HG03457 (cell line): Measurements from ENCODE around the gene FOXC1.

Experiments
- ATAC-seq: cut with Tn5 transposase; IDR thresholded peaks from one replicate; pipeline ENCODE4 v1.9.1; 2021; ENCODE audit warnings: moderate number of reproducible peaks; ENCODE audit not compliant: unreplicated experiment

Gene FOXC1

DNA sequence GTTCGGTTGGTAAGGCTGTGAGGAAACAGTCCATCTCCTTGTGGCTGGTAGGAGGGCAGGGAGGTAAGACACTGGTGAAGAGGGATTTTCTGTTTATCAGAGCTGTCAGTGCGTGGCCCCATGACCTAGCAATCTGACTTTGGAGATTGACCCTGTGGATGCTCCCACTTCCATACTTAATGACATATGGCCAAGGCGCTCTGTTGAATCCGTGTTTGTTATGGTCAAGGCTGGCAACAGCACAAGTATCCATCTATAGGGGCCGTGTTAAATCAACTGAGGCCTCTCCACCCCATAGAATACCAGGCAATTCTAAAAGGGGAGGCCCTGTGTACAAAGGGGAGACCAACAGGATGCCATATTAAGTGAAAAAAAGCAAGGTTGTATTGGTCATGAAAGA is 25.6 kb upstream of the FOXC1 start:
- no peak for ATAC-seq

GRCh38 chr6:1584996-1585668 is 24.6 kb upstream of the FOXC1 start:
- no peak for ATAC-seq

DNA sequence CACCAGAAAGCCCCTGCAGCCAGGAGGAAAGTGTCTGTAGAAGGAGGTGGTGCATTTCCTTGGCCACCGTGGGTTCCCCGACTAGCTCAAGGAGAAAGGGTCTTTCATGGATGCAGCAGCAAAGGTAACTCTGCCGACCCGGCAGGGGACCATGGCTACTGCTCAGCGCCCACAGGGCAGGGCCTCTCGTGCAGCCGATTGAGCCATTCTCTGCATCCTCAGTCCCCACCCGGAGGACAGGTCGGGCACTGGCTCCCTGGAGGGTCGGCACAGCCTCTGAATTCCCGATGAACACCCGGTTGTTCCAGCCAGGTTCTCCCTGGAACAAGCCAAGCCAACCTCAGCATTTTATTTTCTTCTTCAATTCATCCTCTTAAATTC is 24.1 kb upstream of the FOXC1 start:
- no peak for ATAC-seq

- ATAC-seq, result no peak
Measured at GRCh38 chr6:1586256-1586655, 23.5 kb upstream of the FOXC1 start.

DNA sequence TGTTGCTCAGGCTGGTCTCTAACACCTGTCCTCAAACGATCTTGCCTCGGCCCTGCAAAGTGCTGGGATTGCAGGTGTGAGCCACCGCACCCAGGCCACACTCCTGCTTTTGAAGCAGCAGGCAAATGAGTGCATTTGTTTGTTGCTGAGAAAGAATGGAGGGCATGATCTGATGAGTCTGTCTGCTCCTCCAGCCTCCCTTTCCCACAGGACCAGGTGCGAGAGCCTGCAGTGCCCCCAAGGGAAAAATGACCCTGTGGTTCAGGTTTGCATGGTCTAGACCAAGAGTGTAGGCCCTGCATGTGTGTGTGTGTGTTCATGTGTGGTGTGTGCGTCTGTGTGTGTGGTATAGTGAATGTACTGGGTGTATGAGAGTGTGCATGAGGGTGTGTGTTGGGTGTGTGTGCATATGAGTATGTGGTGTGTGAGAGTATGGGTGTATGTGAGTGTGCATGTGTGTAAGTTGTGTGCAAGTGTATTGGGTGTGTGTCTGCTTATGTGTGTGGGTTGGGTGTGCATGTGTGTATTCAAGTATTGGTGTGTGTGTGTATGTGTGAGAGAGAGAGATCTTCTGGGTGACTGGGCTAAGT is 22.8 kb upstream of the FOXC1 start:
- no peak for ATAC-seq

DNA sequence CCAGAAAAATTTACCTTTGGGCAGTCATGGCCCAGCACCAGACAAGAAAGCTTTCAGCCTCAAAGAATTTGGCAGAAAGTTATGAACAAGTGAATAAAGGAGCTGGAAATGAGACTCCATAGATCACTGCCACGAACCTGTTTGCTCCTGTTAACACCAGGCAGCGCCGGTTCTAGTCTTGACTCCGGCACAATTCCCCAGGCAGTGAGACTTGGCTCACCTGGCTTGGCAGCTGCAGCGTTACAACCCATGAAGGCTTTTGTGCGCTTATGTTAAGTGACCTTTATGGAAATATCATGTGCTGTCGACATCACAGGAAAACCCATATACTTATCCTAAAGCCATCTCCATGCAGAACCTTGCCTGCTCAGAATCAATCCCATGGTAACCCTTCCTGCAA is 22.2 kb upstream of the FOXC1 start:
- no peak for ATAC-seq

DNA sequence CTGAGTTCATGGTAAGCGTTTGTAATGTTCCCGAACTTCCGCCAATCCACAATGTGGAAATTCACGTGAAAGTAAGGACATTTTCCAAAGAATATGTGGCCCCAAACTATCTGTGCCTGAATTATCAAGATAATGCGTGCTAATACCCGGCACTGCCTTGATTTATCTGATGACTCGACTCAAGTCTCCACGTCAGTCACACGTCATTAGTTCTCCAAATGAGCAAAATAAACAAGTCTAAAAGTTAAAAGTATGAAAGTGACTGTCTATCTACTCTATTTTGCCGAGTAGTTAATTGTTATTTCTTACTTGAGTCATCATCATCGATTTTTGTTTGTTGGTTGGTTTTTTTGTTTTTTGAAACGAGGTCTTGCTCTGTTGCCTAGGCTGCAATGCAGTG is 21.7 kb upstream of the FOXC1 start:
- ATAC-seq, result no peak

GRCh38 chr6:1589208-1589607 is 20.5 kb upstream of the FOXC1 start:
- ATAC-seq, result no peak

- no peak for ATAC-seq
Measured at GRCh38 chr6:1590580-1590979, 19.1 kb upstream of the FOXC1 start.

DNA sequence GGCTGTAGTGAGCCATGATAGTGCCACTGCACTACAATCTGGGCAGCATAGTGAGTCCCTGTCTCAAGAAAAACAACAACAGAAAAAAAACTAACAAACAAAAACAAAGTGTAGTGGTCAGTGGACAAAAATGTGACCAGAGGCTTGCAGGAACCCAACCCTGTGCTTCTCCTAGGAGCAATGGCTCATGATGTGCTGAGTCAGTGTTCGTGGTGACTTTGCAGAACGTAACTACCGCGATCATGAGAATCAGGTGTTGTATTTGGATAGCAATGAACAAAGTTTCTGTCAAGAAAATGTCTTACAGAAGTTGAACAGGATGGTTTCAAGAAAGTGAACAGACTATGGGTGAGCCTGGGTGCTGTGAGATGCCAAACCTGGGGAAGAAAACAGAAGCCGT is 18.5 kb upstream of the FOXC1 start:
- ATAC-seq, result no peak

DNA sequence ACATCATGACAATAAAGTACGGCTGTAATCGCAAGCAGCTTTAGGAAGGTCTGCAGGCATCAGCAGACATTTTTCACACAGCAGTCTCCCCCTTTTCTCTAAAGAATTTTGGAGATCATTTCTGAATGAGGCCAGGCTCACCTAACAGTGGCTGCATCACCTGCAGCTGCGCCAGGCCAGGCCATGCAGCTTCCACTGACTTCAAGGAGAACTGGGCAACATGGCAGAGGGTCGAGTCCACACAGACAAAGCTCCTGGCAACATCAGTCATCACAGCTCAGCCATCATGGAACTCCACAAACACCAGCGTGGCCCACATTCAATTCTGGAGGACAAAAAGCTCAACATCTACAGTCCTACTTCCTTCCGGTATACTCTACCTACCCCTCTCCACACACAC is 17.8 kb upstream of the FOXC1 start:
- ATAC-seq, result no peak

DNA sequence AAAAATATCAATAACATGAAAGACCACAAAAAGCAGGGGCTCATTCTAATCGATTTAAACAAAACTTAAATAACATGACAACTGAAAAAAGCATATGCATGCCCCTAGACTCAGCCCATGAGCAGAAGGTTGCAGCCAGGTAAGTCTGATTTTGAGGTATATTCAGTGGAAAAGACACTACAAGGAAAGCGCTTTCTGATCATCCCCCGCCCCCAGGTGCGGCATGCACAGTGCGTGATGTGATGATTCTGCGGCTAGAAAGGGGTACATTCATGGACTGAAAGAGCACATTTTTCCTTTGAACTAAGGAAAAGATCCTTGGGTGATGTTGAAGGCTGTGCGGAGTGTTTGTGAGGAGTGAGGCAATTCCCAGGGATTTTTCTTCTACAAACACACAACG is 16.9 kb upstream of the FOXC1 start:
- no peak for ATAC-seq

GRCh38 chr6:1593286-1593957 is 16.3 kb upstream of the FOXC1 start:
- ATAC-seq, result no peak

DNA sequence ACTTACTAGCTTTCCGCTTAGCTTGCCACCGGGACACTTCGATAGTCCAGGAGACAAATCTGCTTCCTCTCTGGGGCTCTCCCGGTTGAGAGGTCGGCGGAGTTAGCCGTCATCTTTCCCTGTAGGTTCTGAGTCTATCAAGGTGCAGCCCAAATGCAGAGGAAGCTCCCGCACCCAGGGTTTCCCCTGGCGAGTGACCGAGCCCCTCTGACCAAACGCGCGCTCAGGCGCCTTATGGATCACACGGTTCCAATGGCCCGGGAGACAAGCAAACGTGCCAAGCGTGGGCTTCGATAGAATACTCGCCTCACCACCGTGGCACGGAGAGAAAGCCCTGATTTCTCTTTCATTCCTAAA is 15.8 kb upstream of the FOXC1 start:
- ATAC-seq, result no peak

DNA sequence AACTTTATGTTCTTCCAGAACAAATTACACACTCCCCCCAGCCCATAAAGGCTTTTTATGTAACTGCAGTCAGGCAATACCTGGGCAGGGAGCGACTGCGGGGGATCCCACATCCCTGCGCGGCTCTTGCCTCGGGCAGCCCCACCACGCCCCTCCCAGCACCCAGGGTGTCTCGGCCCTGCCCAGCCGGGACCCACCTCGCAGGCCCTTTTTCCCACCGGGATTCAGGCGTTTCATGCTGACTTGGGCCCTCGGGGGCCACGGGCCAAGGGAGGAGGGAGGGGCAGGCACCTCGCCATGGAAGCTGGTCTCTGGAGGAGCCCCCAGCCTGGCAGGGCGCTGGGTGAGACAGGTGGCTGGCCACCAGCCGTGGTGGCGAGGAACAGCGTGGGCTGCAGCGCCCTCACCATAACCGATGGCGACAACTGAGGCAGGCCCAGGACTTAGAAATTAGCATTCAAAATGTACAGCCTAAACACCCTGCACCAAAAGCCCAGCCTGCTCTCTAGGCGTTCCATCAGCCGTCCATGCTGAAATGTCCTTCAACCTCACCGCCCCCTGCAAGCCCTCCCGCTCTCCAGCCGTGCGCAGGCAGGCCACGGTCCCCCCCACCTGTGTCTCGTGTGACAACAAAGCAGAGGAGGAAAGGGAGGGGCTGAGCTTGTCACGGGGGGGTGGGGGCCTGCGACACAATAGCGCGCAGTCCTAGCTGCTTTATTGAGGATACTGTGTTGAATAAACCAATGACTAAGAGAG is 15.1 kb upstream of the FOXC1 start:
- no peak for ATAC-seq

DNA sequence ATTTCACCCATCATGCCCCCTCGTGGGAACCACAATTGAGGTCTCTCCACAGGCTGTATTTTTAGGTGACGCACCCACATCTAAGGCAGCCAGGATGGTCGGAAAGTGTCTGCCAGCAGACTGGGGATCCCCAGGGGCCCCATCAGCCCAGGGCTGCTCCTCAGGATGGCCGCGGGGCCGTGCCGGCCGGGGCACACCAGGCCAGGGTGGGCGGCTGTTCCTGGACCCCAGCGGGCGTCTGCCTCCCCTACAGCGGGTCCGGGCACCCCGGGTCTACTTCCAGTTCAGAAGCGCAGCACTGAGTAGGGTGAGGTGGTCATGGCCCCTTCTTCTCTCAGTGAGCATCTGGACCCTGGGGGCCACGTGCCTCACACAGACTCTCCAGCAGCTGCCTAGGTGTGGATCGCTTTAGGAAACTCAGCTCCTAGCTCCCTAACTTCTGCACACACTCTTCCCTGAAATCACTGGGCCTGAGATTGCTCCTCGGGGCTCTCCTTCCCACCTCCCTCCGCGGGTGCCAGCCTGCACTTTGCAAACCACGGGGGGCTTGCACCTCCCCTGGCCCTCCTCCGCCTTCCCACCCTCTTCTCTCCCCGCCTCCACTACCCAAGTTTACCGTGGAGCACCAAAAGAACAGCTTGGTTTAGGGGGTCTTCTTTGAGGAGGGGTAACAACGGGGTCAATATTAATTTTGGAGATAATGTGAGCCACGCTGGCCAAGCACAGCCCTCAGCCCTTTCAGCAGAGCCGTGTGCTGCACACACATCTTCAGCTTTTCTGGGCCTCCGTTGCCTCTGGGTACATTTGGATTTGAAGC is 14.2 kb upstream of the FOXC1 start:
- no peak for ATAC-seq

GRCh38 chr6:1596088-1596852 is 13.4 kb upstream of the FOXC1 start:
- no peak for ATAC-seq

DNA sequence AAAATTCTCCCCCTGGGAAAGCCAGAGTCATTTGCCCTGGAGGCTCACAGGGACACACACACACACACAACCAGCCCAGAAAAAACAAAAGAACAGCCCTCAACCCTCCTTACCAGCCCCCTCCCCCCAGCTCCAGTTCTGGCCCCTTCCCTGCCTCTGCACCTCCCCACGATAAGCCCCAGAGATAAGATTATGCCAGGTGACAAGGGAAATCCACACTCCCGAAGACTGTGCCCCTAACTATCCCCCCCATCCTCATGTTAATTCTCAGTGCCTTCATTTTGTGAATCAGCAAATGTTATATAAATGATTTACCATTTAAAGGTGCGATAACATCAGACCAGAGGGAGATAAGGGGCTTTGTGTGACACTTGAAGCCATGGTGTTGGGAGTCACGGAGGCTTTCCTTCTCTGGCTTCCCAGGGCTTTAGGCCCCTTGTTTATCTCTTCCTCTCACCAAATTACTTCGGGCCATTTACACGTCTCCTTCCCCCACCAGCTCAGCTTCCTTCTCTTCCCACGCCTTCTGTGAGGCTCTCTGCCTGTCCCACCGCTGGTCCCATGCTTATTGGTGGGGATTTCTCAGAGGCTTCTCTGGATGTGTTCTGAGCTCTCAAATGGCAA is 12.5 kb upstream of the FOXC1 start:
- no peak for ATAC-seq

- no peak for ATAC-seq
Measured at GRCh38 chr6:1597924-1598323, 11.8 kb upstream of the FOXC1 start.

- no peak for ATAC-seq
Measured at GRCh38 chr6:1598433-1598832, 11.3 kb upstream of the FOXC1 start.
